Neural crest cell (in vitro differentiated cells): ENCODE results near the gene PPP6R1. TPM values are rescaled to one million over a fixed set of nuclear protein-coding genes. Genes with fewer than 3 reads are reported as not detected.

ENCODE experiments used
- DNase-seq: peaks from one replicate; pipeline ENCODE4 v3.0.0; 2021; ENCODE audit warnings: low read depth, mixed read lengths, low spot score
- H3K27ac Mint-ChIP-seq: one replicate; pipeline ENCODE4 v1.8.0; 2021; ENCODE audit warnings: mild to moderate bottlenecking, mixed read lengths; ENCODE audit not compliant: unreplicated experiment
- H3K27me3 Mint-ChIP-seq: 2 replicates; pipeline ENCODE4 v1.8.0; 2021; ENCODE audit warnings: low read depth, mild to moderate bottlenecking, mixed read lengths
- H3K36me3 Mint-ChIP-seq: 2 replicates; pipeline ENCODE4 v1.8.0; 2021; ENCODE audit warnings: low read depth, mild to moderate bottlenecking, mixed read lengths
- H3K4me1 Mint-ChIP-seq: 2 replicates; pipeline ENCODE4 v1.8.0; 2021; ENCODE audit warnings: mixed read lengths
- H3K4me3 Mint-ChIP-seq: one replicate; pipeline ENCODE4 v1.8.0; 2021; ENCODE audit warnings: mild to moderate bottlenecking, mixed read lengths
- H3K9me3 Mint-ChIP-seq: 2 replicates; pipeline ENCODE4 v1.8.0; 2021; ENCODE audit warnings: mixed read lengths
- total RNA-seq: library from RNA; stranded (reverse); gene quantifications from 2 replicates; pipeline ENCODE4 v1.2.1, GENCODE V29; 2021
- TF ChIP-seq, protein P1 (sequence below): fragments of 200-600 bp; sonication (generic); conservative IDR thresholded peaks from 2 replicates; pipeline ENCODE4 v1.5.0; 2021; ENCODE audit warnings: antibody characterized with exemption, mild to moderate bottlenecking

Gene PPP6R1
- total RNA-seq, 1 donor from 2014 or later, result 73.1 TPM

DNA sequence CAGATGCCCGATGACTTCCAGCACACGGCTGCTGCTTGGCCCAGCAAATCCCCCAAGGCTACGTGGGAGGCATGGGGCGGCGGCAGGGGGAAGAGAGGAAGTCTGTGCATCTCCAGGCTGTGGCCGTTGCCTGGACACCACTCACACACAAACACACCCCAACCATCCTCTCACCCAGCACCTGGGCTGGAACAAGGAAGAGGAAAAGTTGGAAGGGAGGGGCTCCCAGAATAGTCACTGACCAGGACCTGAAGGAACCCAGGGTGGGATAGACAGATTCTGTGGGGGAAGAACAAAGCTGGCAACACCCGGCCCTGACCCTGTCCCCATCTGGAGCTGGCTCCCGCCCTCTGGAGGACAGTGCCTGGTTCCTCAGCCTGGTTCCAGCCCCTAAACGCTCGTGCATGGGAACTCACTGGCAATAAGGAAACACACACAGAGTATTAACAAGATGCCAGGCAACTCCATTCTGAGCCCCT is 11.2 kb downstream of the PPP6R1 start:
- Mint-ChIP-seq H3K4me3 (no peak overlapping the region), H3K36me3 (no peaks in the 10 kb centered on the region), H3K27me3 (no peaks in the 10 kb centered on the region), H3K4me1 (peaks cover 11% of the 10 kb centered on the region), H3K27ac (no peak overlapping the region), H3K9me3 (no peaks in the 10 kb centered on the region)
- TF ChIP-seq, protein P1, sequence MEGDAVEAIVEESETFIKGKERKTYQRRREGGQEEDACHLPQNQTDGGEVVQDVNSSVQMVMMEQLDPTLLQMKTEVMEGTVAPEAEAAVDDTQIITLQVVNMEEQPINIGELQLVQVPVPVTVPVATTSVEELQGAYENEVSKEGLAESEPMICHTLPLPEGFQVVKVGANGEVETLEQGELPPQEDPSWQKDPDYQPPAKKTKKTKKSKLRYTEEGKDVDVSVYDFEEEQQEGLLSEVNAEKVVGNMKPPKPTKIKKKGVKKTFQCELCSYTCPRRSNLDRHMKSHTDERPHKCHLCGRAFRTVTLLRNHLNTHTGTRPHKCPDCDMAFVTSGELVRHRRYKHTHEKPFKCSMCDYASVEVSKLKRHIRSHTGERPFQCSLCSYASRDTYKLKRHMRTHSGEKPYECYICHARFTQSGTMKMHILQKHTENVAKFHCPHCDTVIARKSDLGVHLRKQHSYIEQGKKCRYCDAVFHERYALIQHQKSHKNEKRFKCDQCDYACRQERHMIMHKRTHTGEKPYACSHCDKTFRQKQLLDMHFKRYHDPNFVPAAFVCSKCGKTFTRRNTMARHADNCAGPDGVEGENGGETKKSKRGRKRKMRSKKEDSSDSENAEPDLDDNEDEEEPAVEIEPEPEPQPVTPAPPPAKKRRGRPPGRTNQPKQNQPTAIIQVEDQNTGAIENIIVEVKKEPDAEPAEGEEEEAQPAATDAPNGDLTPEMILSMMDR, result no peak
- no peak for DNase-seq

DNA sequence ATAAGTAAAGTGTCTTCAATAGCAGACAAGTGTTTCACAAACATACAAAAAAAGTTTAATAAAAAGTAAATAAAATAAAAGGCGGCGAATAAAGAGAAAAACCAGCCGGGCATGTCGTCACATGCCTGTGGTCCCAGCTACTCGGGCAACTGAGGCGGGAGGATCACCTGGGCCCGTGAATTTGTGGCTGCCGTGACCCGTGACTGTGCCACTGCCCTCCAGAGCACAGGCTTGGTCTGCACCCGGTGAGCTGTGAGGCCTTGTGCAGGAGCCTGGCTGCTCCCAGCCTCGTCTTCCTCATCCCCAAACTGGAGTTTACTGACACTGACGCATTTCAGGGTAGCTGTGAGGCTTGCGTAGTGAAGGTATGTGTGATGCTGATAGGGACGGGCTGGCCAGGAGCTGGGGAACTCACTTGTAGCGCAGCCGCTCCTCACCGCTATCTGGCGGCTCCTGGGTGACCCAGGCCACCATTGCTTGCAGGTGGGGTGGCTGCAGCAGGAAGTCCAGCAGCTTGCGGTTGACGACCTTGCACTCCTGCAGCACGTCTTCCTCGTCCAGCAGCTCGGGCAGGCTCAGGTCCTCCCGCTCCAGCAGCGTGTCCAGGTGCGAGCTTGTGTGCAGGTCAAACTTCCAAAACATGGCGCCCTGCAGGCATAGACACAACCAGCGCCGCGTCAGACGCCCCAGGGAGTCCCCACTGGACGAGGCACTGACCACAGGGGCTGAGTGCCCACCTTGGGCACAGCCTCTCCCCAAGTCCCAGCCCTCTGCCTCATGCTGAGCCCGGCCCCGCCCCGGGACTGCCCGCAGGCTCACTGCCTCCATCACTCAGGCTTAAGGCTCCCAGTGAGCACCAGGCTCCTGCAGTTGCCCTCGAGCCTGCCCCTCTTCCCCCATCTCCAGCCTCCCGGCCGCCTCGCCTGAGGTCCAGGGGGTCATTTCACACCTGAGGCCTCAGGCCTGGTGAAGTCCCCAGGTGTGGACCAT is 12.1 kb downstream of the PPP6R1 start:
- Mint-ChIP-seq H3K9me3 (no peaks in the 10 kb centered on the region), H3K4me1 (peaks cover 11% of the 10 kb centered on the region), H3K4me3 (no peak overlapping the region), H3K36me3 (no peaks in the 10 kb centered on the region), H3K27ac (no peak overlapping the region), H3K27me3 (no peaks in the 10 kb centered on the region)
- no peak for DNase-seq
- TF ChIP-seq, protein P1, result no peak

DNA sequence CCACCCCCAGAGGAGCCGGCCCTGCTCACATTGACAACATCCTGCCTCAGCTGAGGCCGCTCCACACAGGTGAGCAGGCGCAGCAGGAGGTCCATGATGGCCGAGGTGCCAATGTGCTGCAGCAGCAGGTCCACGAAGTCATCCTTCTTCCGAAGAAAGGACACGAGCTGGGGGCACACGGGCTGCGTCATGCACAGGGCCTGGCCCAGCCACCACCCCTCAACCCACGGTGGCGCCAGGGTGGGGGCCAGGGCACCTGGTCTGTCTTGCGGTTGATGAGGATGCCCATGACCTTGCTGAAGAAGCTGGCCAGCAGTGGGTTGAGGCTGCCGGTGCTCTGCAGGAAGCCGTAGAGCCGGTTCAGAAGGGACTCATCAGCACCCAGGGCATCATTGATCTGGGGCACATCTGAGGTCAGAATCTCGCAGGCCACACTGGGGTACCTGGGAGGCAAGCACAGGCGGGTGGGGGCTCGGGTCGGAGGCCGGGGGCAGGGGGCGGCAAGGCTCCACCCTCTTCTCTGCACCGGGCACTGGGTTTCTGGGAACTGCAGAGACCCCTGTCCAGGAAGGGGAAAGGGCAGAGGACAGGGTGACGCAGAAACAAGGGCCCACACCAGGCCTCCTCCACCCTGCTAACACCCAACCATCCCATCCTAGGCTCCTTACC is 13.4 kb downstream of the PPP6R1 start:
- H3K9me3 Mint-ChIP-seq, result no peaks in the 10 kb centered on the region
- no peaks in the 10 kb centered on the region for H3K36me3 Mint-ChIP-seq
- TF ChIP-seq, protein P1, result no peak
- DNase-seq, result no peak
- H3K27me3 Mint-ChIP-seq, result no peaks in the 10 kb centered on the region
- H3K27ac Mint-ChIP-seq, result no peak overlapping the region
- H3K4me3 Mint-ChIP-seq, result no peak overlapping the region
- peaks cover 11% of the 10 kb centered on the region for H3K4me1 Mint-ChIP-seq

DNA sequence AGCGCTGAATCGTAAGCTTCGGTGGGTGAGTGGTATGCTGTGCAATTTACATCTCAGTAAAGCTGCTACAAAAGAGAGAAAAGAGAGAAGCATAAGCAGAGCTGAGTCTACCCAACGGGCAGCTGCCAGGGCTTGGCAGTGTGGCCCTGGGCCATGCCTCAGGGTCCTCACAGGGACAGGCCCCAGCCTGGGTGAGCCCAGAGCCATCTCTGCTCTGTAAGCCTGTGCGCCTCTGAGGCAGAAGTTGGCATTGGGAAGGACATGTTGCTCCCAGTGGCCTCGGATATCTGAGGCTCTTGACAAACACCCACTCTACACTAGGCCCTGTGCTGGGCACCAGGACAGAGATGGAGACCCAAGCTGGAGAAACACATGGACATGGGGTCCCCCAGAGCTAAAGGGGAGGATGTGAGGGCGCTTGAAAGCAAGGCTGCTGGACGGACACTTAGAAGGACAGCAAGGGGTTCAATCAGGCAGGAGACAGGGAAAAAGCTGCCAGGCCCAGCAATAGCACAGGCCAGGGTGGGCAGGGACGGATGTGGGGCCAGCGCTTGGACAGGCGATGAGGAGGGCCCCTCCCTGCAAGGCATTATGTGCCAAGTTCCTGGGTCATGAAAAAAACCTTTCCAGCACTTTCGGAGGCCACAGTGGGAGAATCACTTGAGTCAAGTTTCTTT is 14.7 kb downstream of the PPP6R1 start:
- no peak for DNase-seq
- Mint-ChIP-seq H3K4me3 (no peak overlapping the region), H3K36me3 (no peaks in the 10 kb centered on the region), H3K9me3 (no peaks in the 10 kb centered on the region), H3K4me1 (peaks cover 11% of the 10 kb centered on the region), H3K27ac (no peak overlapping the region), H3K27me3 (no peaks in the 10 kb centered on the region)
- TF ChIP-seq, protein P1, result no peak

DNA sequence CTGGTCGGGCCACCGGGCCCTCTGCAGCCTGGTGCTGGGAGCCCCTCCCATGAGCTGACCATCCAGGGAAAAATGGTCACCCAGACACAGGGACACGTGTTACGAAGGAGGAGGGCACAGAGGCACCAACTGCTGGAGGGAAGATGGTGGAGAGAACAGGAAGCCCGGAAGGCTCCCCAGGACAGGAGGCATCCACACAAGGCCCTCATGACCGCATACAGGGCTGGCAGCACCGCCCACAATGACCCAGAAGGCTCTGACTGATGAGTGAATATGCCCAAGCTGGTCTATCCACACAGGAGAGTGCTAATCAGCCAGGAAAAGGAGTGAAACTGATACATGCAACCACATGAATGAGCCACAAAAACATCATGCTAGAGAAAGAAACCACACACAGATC is 16.3 kb downstream of the PPP6R1 start:
- Mint-ChIP-seq H3K36me3 (peaks cover under 1% of the 10 kb centered on the region), H3K27me3 (no peaks in the 10 kb centered on the region), H3K4me3 (no peak overlapping the region), H3K9me3 (no peaks in the 10 kb centered on the region), H3K27ac (no peak overlapping the region), H3K4me1 (no peaks in the 10 kb centered on the region)
- TF ChIP-seq, protein P1, result no peak
- DNase-seq, result no peak
